Keratinocyte (primary cell): ENCODE measurements around the gene PPM1H. TPM values are rescaled to one million over a fixed set of nuclear protein-coding genes. Genes with fewer than 3 reads are reported as not detected.

Source experiments
- DNase-seq: peaks from one replicate; pipeline ENCODE4 v3.0.0-alpha.2; 2011; ENCODE audit warnings: low read depth, missing footprints, low spot score
- FAIRE-seq: peaks from 2 replicates; lab custom pipeline; 2011; peaks lifted over from hg19 to GRCh38; lab: Jason Lieb, UNC
- H2AFZ ChIP-seq: 2 replicates; pipeline ENCODE4 v1.6.0; 2012; ENCODE audit warnings: low read length, control low read depth, inconsistent platforms; ENCODE audit not compliant: control insufficient read depth
- H3K27ac ChIP-seq: 2 replicates; pipeline ENCODE4 v1.5.1; 2011; ENCODE audit warnings: low read length; ENCODE audit not compliant: control insufficient read depth, insufficient read depth
- H3K27me3 ChIP-seq: 3 replicates; pipeline ENCODE4 v1.6.0; 2011; ENCODE audit warnings: low read length; ENCODE audit not compliant: control insufficient read depth, insufficient read depth; ENCODE audit errors: extremely low read depth
- H3K36me3 ChIP-seq, 2 experiments: 2 replicates in 1 of 2; 3 replicates in 1 of 2; pipeline ENCODE4 v1.5.1; 2011; ENCODE audit warnings: low read length in 2 of 2, mild to moderate bottlenecking in 1 of 2; ENCODE audit not compliant: control insufficient read depth in 2 of 2, insufficient read depth in 2 of 2; ENCODE audit errors: extremely low read depth in 1 of 2
- H3K4me1 ChIP-seq: 3 replicates; pipeline ENCODE4 v1.5.1; 2011; ENCODE audit warnings: low read length; ENCODE audit not compliant: control insufficient read depth, insufficient read depth; ENCODE audit errors: extremely low read depth
- H3K4me2 ChIP-seq: 3 replicates; pipeline ENCODE4 v1.6.0; 2011; ENCODE audit warnings: low read depth, low read length; ENCODE audit not compliant: control insufficient read depth, insufficient read depth; ENCODE audit errors: extremely low read depth
- H3K4me3 ChIP-seq, 3 experiments: fragments of 200-600 bp in 1 of 3; sonication (generic) in 1 of 3; 2 replicates in 2 of 3; 3 replicates in 1 of 3; pipeline ENCODE4 v1.5.1; 2011 to 2016; ENCODE audit warnings: low read length in 3 of 3, mild to moderate bottlenecking in 3 of 3, control low read depth in 2 of 3, inconsistent platforms in 1 of 3, low read depth in 1 of 3, mixed read lengths in 1 of 3, mixed run types in 1 of 3, moderate library complexity in 1 of 3; ENCODE audit not compliant: control insufficient read depth in 2 of 3, insufficient read depth in 2 of 3; ENCODE audit errors: extremely low read depth in 1 of 3
- H3K79me2 ChIP-seq: 2 replicates; pipeline ENCODE4 v1.6.0; 2012; ENCODE audit warnings: low read length; ENCODE audit not compliant: control insufficient read depth, insufficient read depth
- H3K9ac ChIP-seq: 3 replicates; pipeline ENCODE4 v1.6.0; 2011; ENCODE audit warnings: low read length; ENCODE audit not compliant: control insufficient read depth, insufficient read depth; ENCODE audit errors: extremely low read depth
- H3K9me1 ChIP-seq: 3 replicates; pipeline ENCODE4 v1.6.0; 2011; ENCODE audit warnings: low read length; ENCODE audit not compliant: control insufficient read depth, insufficient read depth; ENCODE audit errors: extremely low read depth
- H3K9me3 ChIP-seq: 2 replicates; pipeline ENCODE4 v1.5.1; 2012; ENCODE audit warnings: low read depth, low read length; ENCODE audit not compliant: control insufficient read depth
- H4K20me1 ChIP-seq: 3 replicates; pipeline ENCODE4 v1.6.0; 2011; ENCODE audit warnings: low read length; ENCODE audit not compliant: control insufficient read depth, insufficient read depth; ENCODE audit errors: extremely low read depth
- CTCF ChIP-seq, 3 experiments: IDR thresholded peaks in 1 of 3; conservative IDR thresholded peaks in 1 of 3; optimal IDR thresholded peaks in 1 of 3; 2 replicates in 2 of 3; 3 replicates in 1 of 3; pipeline versions ENCODE3 to v1.5.1; 2011; ENCODE audit warnings: low read length in 3 of 3, mild to moderate bottlenecking in 3 of 3, moderate library complexity in 2 of 3, control low read depth in 1 of 3, inconsistent platforms in 1 of 3; ENCODE audit not compliant: insufficient read depth in 2 of 3; ENCODE audit errors: extremely low read depth in 1 of 3
- EZH2 ChIP-seq: IDR thresholded peaks from one replicate; pipeline ENCODE4 v1.6.1; 2012; ENCODE audit warnings: inconsistent platforms, mild to moderate bottlenecking, low read length, moderate library complexity
- dilution Hi-C: fragments of 300-500 bp; cut with MboI; formaldehyde crosslinking; loops from one replicate; pipeline ENCODE4 v1.7.0; 2020; ENCODE audit warnings: low sequenced_read_pairs; ENCODE audit not compliant: extremely low pct_ligation_motif_present
- polyA plus RNA-seq, 5 experiments: library from polyadenylated mRNA; depleted of rRNA in 3 of 5; stranded (reverse) in 3 of 5; stranded (forward) in 1 of 5; unstranded in 1 of 5; fragments of >200 nt; gene quantifications; 1 replicate in 1 of 5; 2 replicates in 3 of 5; 3 replicates in 1 of 5; pipeline versions ENCODE4 v1.2.1 to v1.2.3, GENCODE V29; 2011 to 2012; ENCODE audit warnings: missing spikeins in 2 of 5, low read depth in 1 of 5, low replicate concordance in 1 of 5

Gene PPM1H
- polyA plus RNA-seq, 1 donor (not counting 4 experiments of a cell fraction or from before 2014, with no cell fraction given), result 0.09 TPM

GRCh38 chr12:62873826-62874448, 61.0 kb downstream of the PPM1H start:
- H3K79me2 ChIP-seq, result no peaks in the 10 kb centered on the region
- peaks cover 2% of the 10 kb centered on the region for H3K27me3 ChIP-seq
- TF ChIP-seq EZH2 (no peak), CTCF (optimal IDR thresholded peaks at IDR 0.05 in 1 of 3, IDR thresholded peaks at IDR 0.05 in 1 of 3, conservative IDR thresholded peaks at IDR 0.05 in 1 of 3; ENCODE audit: extremely low read depth in 1 of 3, insufficient read depth in 2 of 3, low read length in 3 of 3) (no peak)
- no peaks in the 10 kb centered on the region for H3K9me1 ChIP-seq
- H3K4me1 ChIP-seq, result no peaks in the 10 kb centered on the region
- no peaks in the 10 kb centered on the region for H3K36me3 ChIP-seq
- no peak overlapping the region for H3K4me3 ChIP-seq
- no peaks in the 10 kb centered on the region for H4K20me1 ChIP-seq
- no peak overlapping the region for H2AFZ ChIP-seq
- no peak for DNase-seq
- H3K27ac ChIP-seq, result no peak overlapping the region
- dilution Hi-C loops, result no loop called here
- no peak overlapping the region for H3K9ac ChIP-seq
- no peak overlapping the region for H3K4me2 ChIP-seq
- no peaks in the 10 kb centered on the region for H3K9me3 ChIP-seq
- no peak for FAIRE-seq

DNA sequence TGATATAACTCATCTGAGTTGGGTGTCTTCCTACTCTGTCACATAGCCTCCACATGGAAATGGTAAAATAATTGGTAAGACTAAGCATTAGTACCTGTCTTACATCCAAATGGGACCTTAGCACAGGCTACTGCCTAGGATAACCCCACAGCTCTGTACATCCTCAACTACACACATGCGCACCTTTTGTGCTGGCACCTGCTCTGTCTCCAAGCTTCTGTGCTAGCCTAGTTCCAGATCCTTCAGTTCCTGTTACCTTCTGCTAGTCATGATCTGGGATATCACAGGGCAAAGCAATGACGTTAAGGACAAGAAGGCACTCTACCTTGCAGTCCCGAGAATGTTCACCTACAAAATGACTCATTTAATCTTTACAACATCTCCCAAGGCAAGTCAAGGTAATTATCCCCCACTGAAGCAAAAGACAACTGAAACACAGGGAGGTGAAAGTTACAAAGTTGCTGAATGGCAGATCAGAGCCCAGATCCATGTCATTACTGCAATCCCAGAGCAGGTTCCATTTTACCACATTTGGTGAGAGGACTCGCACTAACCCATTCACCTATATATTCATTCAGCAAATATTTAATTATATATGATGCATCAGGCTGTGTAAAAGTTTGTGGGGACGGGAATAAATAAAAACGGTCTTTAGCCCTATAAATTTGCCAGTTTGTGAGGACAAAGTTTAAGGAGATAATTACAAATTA, 61.7 kb downstream of the PPM1H start:
- Histone ChIP-seq H3K27me3 (peaks cover 2% of the 10 kb centered on the region), H3K4me3 (no peak overlapping the region), H3K36me3 (no peaks in the 10 kb centered on the region), H3K4me2 (no peak overlapping the region), H2AFZ (no peak overlapping the region), H3K9me3 (no peaks in the 10 kb centered on the region), H3K9ac (no peak overlapping the region), H3K27ac (no peak overlapping the region), H3K79me2 (no peaks in the 10 kb centered on the region), H3K9me1 (no peaks in the 10 kb centered on the region), H4K20me1 (no peaks in the 10 kb centered on the region), H3K4me1 (no peaks in the 10 kb centered on the region)
- FAIRE-seq (no peak), DNase-seq (no peak)
- dilution Hi-C loops, result no loop called here
- TF ChIP-seq CTCF (optimal IDR thresholded peaks at IDR 0.05 in 1 of 3, IDR thresholded peaks at IDR 0.05 in 1 of 3, conservative IDR thresholded peaks at IDR 0.05 in 1 of 3; ENCODE audit: extremely low read depth in 1 of 3, insufficient read depth in 2 of 3, low read length in 3 of 3), result no peak
- TF ChIP-seq EZH2, result no peak
